Transverse colon (tissue), 4 donors: ENCODE data around the gene SEC14L1.

ENCODE experiments used
- CTCF ChIP-seq, 5 experiments: fragments of 200-600 bp in 3 of 5; fragments of 450-650 bp in 2 of 5; sonication (generic) in 3 of 5; IDR thresholded peaks; 1 replicate in 2 of 5; 2 replicates in 3 of 5; pipeline ENCODE4 v1.5.1; 2016 to 2017; ENCODE audit warnings: antibody characterized with exemption in 5 of 5, inconsistent platforms in 3 of 5, mild to moderate bottlenecking in 2 of 5, moderate library complexity in 1 of 5
- POLR2AphosphoS5 ChIP-seq, 3 donors: sonication (generic); formaldehyde crosslinking; IDR thresholded peaks; one replicate each; pipeline ENCODE4 v1.6.1; 2016; ENCODE audit warnings: antibody characterized with exemption in 3 of 3

- TF ChIP-seq POLR2AphosphoS5 (IDR thresholded peaks at IDR 0.05) (no peak), CTCF (IDR thresholded peaks at IDR 0.05) (no peak)
These were observed 49.8 kb downstream of the SEC14L1 start for GRCh38 chr17:77190576-77190975.
